Stimulated activated CD4-positive, alpha-beta T cell treated with anti-CD3 and anti-CD28 coated beads, Interleukin-15, amount 100 ng/mL, for 48 hours (primary cell): ENCODE measurements around the gene BCL10.

Source experiments
- DNase-seq, 2 donors: peaks; one replicate each; pipeline ENCODE4 v3.0.0-alpha.2; 2020; ENCODE audit warnings: low read depth in 2 of 2

The BCL10 gene

DNA sequence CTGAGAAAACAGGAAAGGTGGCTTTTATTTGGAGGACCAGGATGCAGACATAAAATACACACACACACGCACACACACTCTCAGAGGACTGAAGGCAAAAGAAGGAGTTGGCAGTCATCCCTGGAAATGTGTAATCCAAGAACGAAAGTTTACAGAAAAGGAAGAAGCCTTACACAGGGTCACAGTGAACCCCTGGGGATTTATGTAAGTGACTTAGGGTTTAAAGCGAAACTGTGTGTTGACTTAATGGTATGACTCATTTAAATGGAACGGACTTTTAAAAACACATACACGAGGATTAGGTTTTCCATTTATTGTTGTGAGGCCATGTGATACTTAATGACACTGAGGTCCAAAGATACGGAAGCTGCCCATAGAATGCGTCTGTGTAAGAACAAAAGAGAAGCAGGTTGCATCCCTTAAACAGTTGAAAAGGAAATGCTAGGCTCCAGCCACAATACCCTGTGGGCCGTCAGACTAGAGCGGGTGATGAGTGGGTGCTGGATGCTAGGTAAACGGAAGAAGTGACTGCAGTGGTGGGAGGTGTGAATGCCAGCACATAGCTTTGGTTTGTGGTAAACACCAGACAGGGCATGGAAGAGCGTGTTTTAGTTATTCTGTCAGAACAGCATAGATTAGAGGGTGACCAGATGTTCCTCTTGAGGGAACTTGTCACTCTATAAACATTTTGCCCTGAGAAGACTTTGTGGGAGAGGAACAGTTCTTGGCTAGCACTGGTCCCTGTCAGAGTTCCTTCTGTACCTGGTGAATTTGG is 21.6 kb upstream of the BCL10 start:
- peak; percentile 75 to 78 for DNase-seq

DNA sequence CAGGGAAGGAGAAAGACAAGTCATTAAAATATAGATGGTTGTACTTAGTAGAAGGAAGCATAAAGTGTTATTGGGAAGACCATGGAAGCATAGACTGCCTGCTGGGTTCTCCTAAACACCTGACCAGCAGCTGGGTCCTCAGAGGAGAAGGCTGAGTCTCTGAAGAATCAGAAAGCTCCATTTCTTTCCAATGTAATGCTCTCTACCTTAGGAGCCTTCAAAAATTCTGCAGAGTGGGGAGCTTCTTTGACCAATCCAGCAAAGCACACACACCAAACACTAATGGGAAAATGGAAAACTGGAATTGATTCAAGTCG is 21.1 kb upstream of the BCL10 start:
- no peak for DNase-seq

- DNase-seq, result no peak
These were observed 20.5 kb upstream of the BCL10 start for GRCh38 chr1:85296980-85297379.

DNA sequence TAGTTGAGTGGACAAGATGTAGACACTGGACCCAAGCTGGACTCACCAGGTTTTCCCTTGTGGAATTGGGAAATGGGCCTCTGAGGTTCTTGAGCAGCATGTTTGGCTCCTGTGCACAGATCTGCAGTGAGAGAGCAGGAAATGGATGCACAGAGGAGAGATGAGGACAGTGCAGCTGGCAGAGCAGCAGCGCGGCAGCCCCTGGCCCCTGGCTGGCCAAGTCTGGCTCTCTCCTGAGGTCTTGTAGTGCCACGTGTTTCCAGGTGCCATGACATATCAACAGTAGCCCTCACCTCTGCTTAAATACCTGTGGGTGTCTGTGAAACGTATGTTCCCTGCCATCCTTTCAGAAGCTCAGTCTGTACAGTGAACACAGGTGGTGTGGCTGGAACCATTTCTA is 19.2 kb upstream of the BCL10 start:
- no peak for DNase-seq

DNA sequence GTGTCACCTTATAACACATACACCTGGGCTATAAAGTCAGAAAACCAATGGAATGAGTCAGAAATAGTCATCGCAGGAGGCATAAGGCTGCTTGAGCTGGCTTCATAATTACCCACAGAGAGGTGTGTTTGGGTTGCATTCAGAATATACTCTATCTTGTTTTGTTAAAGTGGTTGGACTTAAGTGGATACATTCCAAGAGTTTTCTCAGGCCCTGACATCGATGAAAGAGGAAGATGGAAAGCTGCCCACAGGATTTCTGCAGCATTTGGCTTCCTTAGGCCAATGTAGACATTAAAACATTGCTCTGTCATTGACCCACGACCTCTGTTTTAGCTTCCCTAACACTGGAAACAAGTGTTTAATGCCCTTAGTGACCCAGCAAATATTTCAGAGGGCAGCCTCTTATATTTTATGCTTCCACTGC is 18.6 kb upstream of the BCL10 start:
- no peak for DNase-seq

- no peak for DNase-seq
These were observed 14.4 kb upstream of the BCL10 start for GRCh38 chr1:85290826-85291225.

DNA sequence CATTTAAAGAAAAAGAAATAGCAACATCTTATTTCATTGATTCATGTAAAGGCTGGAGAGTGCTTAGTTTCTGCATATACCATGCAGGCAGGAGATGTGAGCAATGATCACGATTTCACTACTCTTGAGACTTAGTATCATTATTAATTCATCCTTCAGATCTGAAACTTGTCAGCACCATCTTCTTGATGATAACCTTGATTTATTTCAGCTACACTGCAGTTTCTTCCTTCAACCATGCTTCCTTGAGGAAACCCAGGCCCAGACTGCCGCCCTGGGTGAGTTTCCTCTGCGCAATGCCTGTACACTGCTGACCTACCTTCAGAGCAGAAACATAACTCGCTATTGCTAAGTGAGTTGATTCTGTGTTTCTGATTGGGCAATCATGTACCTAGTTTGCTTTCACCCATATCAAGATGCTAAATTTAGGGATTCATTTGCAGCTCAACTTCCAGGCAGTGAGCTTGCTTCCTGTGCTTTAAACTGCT is 13.5 kb upstream of the BCL10 start:
- no peak for DNase-seq

DNA sequence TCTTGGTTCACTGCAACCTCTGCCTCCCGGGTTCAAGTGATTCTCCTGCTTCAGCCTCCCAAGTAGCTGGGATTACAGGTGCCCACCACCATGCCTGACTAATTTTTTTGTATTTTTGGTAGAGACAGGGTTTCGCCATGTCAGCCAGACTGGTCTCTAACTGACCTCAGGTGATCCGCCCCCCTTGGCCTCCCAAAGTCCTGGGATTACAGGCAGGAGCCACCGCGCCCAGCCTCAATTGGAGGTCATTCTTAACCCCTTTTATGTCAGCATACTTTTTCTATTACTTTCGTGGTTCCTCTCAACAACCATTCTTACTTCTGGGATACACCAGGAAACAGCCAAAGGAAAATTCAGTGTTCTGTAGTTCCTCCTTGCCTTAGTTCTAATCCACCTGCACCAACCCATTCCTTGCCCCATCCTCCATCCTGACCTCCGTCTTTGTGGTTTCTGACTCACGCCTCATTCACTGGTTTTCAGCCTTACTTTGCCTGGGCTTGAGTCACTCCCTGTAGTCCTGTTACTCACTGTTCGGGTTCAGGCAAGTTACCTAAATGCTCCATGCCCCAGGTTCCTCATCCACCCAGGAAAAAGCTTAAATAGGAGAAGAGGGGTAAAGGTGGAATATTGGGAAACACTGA is 12.9 kb upstream of the BCL10 start:
- DNase-seq, result peak; percentile 30 to 56

- no peak for DNase-seq
These were observed 7.8 kb upstream of the BCL10 start for GRCh38 chr1:85284202-85284601.

GRCh38 chr1:85283475-85284199 is 7.2 kb upstream of the BCL10 start:
- DNase-seq, result no peak

DNA sequence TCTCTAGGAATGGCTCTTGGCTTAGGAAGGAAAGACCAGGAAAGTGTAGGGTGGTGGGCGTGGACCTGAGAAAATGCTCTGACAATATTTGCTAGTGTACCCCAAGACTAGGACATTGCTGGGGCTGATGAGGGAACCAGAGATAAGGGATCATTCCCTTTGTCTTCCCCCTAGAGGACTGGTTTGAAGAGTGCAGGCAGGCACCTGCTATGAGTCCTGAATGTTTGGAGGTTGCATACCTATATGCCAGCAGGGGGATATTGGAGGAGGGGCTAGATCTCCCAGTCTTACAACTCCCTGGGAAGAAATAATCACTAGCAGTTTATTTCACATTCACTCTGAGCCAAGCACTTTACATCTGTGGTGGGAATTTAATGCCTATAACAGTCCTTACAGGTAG is 6.0 kb upstream of the BCL10 start:
- DNase-seq, result no peak

GRCh38 chr1:85280636-85281035 is 4.2 kb upstream of the BCL10 start:
- DNase-seq, result no peak

- DNase-seq, result no peak
These were observed 3.1 kb upstream of the BCL10 start for GRCh38 chr1:85279458-85280080.

- peak; percentile 24 to 47 for DNase-seq
These were observed 2.5 kb upstream of the BCL10 start for GRCh38 chr1:85278853-85279314.

GRCh38 chr1:85277802-85278201 is 1.4 kb upstream of the BCL10 start:
- DNase-seq, result no peak

- DNase-seq, result no peak
These were observed 677 bp upstream of the BCL10 start for GRCh38 chr1:85276978-85277639.

DNA sequence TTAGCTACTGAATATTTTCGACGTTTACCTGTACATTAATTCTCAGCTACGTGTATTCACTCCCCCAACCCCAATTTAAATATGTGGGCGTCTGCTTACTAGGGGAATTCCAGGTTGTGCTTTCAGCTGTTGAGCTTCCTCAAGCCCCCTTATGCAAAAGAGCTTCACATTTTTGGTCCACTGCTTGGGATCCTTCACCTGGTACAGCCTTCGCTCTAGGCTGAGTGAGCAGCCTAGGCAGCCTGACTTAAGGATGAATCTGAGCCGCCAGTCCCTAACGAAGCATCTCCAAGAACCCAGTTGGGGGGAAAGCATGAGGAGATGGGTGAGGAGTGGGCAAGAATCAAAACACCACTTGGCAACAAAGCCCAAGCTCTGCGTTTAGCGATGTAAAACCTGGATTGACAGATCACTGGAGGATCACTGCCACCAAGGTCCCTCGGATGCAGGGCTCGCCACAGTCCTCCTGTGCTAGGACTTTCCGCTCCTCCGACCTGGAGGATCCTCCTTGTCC is 674 bp downstream of the BCL10 start:
- no peak for DNase-seq

- DNase-seq, result no peak
These were observed 1.4 kb downstream of the BCL10 start for GRCh38 chr1:85274969-85275453.

- DNase-seq, result no peak
These were observed 3.0 kb downstream of the BCL10 start for GRCh38 chr1:85273397-85273796.

GRCh38 chr1:85268801-85269585 is 7.4 kb downstream of the BCL10 start:
- DNase-seq, result no peak

GRCh38 chr1:85267313-85267712 is 9.1 kb downstream of the BCL10 start:
- no peak for DNase-seq
